SK-N-MC (cell line): ENCODE measurements around the gene RUNX1.

Experiments
- EZH2 ChIP-seq: fragments of 200-600 bp; sonication (generic); IDR thresholded peaks from one replicate; pipeline ENCODE4 v1.6.1; 2017; ENCODE audit warnings: antibody characterized with exemption
- POLR2AphosphoS5 ChIP-seq: IDR thresholded peaks from 2 replicates; pipeline ENCODE4 v1.6.1; 2012; ENCODE audit warnings: mild to moderate bottlenecking, low read depth, low read length, borderline replicate concordance

DNA sequence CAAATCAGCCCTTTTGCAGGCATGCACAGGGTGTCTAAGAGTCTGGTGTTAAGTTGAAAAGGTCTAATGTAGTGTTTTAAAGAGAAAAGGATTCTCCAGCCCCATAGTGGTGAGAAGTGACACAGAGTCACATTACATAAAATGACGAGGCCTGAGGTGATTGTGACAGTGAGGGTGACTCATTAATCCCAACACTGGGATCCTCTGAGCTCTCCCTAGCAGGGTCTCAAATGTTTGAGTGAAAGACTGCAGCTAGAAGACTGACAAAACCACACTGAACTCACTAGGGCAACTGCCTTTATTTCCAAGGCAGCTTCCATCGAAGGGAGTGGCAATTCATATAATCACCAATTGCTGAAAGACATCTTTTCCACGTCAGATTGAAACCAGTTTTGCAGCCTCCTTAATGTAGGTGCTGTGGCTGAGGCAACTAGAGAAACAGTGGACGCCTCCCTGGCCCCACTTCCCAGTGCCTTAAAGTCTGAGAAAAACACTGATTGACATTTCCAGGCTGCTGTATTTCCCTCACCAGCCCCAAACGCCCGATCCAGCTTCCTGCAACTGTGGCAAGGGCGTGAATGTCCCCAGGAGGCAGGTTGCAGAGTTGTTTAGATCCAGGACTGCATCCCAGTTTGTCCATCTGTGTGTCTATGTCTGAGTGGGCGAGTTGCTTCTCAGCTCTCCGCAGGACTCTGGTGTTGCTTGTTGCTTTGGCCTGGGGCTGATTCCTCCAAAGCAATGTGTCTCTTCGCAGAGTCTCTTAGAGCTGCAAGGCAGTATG, 81.4 kb downstream of the RUNX1 start:
- TF ChIP-seq POLR2AphosphoS5, result no peak
- no peak for TF ChIP-seq EZH2
